GM18499 (cell line): ENCODE data around the gene ABCD2.
"Not testable (repeated sequence)": the region's sequence is repeated elsewhere in the genome, so short reads cannot be mapped to it uniquely, and the experiment has no call there.

ENCODE experiments used
- ATAC-seq: cut with Tn5 transposase; IDR thresholded peaks from one replicate; pipeline ENCODE4 v1.9.1; 2021; ENCODE audit warnings: moderate number of reproducible peaks; ENCODE audit not compliant: insufficient read depth, unreplicated experiment

The ABCD2 gene

DNA sequence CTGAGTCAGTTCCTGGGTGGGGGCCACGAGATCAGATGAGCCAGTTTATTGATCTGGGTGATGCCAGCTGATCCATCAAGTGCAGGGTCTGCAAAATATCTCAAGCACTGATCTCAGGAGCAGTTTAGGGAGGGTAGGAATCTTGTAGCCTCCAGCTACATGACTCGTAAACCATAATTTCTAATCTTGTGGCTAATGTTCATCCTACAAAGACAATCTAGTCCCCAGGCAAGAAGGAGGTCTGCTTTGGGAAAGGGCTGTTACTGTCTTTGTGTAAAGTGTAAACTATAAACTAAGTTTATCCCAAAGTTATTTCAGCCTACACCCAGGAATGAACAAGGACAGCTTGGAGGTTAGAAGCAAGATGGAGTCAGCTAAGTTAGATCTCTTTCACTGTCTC is 75.4 kb downstream of the ABCD2 start:
- ATAC-seq = not testable (repeated sequence)

DNA sequence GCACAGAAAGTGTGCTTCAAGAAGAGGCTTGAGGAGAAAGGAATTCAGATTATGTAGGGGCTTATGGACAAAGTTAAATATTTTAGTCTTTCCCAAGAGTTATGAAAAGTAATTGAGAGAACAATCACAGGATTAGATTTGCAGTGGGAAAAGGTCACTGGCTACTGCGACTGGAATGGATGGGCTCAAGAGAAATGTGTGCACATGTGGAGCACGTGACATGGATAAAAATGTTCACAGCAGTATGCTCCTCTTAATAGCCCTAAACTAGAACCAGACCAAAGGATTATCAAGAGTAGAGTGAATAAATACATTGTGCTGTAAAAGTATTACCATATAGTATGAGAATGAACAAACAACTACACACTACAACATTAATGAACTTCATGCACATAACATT is 78.1 kb downstream of the ABCD2 start:
- ATAC-seq = no peak

DNA sequence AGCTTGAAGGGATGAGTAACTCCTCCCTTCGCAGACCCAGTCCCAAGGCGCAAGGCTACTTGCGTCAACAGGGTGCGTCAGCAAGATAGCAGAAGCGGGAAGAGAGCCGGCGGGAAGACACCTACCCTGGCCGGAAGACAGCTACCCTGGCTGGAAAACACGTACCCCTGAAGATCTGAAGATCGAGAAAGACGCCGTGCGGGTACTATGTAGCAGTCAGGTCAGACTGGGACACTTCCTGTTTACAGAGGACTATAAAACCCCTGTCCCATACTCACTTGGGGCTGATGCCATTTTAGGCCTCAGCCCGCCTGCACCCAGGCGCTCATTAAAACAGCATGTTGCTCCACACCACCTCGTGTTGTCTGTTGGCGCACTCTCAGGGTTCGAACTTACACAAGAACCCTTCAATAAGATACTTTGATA is 80.9 kb downstream of the ABCD2 start:
- no peak for ATAC-seq

DNA sequence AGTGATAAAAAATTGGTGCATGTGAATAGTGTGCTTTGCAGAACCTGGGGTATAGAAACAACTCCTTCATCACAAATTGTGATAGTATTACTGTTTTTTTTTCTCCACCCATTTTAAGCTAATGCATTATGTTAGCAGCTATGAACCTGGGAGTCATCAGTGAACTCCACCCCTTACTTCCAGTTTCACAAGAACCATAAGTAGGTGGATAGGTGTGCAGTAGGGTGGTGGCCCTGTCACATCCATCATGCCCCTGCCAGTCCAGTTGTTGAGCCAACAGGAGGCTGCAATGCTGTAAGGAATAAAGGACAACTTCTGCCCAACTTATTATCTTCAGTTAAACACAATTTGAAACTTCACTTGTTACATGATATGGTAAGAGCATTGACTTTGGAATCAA is 85.7 kb downstream of the ABCD2 start:
- no peak for ATAC-seq

DNA sequence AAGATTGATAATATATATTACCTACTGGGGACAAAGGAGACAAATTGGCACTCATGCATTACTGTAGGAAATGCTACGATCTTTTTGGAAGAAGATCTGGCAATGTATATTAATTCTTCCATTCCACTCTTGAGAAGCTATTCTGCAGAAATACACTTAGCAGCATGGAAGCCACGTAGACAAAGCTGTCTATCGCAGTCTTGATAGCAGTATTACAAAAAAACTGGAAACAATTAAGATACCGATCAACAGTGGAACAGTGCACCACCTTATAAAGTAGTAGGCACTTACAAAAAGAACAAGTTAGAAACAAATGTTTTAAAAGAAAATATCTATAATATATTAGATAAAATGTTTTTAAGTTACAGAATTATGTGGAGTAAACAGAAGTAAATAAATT is 87.2 kb downstream of the ABCD2 start:
- ATAC-seq = no peak

DNA sequence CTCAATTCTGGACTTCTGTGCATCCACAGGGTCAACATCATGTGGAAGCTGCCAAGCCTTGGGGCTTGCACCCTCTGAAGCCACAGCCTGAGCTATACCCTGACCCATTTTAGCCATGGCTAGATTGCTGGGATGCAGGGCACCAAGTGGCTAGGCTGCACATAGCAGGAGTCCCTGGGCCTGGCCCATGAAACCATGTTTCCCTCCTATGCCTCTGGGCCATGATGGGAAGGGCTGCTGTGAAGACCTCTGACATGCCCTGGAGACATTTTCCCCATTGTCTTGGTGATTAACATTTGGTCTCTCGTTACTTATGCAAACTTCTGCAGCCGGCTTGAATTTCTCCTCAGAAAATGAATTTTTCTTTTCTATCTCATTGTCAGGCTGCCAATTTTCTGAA is 92.6 kb downstream of the ABCD2 start:
- ATAC-seq = no peak

DNA sequence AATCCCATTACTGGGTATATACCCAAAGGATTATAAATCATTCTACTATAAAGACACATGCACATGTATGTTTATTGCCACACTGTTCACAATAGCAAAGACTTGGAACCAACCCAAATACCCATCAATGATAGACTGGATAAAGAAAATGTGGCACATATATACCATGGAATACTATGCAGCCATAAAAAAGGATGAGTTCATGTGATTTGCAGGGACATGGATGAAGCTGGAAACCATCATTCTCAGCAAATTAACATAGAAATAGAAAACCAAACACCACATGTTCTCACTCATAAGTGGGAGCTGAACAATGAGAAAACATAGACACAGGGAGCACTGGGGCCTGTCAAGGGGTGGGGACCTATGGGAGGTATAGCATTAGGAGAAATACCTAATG is 97.4 kb downstream of the ABCD2 start:
- not testable (repeated sequence) for ATAC-seq

DNA sequence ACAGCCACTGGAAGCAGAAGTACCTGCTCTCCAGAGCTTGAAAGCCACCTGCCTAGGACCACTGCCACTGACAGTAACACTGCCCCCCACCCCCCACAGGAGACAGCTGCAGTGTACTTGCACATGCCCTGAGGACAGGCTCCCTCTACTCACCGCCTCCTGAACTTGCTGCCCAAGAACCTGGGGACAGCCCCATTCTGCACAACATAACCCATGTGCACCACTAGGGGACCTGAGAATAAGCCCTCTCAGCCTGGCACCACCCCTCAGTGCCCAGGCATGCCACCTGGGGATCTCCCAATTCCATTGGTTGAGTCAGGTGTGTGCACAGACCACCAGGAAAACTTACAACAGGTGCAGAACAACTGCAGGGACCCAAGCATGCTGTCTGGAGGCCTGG is 109.6 kb downstream of the ABCD2 start:
- no peak for ATAC-seq

DNA sequence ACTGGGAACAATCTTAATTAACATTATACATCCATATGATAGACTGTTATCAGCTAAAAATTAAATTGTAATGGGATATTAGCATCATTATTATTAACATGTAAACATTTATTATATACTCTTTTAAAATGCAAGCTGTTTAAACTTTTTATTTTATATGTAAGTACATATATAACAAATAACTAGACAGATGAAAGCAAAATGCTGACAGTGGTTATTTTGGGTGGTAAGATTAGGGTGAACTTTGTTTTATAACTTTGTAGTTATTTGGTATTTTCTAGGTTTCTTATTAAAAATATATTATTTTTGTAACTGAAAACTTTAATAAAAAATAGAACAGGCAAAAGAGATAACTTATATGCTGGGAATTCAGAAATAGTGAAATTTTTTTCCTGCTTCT is 114.0 kb downstream of the ABCD2 start:
- no peak for ATAC-seq

DNA sequence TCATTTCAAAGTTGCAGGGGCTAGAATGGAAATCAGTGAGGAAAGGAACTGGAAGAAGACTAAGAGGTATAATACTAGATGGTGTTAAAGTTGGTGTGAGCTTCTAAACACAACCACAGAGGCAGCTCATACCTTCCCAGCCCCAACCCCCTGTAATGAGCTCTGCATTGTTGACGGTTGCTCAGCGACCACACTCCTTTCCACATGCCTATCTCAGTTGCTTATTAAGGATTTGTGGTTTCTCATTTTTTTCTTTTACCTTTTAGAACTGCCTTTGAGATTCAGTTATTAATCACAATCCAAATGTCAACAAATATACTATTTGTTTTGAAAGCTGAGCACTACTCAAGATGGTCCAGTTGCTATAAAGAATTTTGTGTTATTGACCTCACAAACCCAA is 114.6 kb downstream of the ABCD2 start:
- ATAC-seq = no peak

DNA sequence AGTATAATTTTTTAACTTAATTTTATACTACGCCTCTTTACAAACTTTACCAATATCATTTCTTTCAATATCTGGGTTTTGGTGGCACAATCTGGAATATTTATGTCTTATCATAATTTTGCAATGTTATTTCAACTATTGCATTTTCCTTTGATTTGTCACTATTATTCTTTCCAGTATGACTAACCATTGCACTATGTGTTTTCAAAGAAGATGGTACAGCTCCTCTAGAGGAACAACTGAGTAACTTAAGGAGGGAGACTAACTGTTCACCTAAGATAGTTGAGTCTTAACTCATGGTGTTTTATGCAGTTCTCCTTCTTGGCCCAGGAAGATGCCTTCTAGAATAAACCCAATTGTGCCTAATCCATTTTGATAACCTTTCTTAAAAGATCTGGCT is 116.2 kb downstream of the ABCD2 start:
- no peak for ATAC-seq

DNA sequence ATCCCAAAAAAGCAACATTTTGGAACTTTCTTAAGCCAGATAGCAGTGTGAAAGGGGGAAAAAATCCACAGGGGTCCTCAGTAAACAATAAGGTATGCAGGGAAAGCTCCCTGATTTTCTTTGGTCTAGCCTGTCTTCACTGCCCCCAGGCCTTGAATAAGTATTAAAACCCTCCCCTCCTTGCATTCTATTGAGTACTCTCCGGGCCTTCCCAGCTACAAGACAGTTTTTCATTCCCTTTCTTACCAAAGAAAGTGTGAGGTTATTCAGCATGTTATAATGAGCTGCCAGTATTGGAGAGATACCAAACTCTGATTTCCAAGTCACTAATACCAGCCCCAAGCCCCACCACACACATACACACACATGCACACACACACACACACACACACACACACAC is 116.9 kb downstream of the ABCD2 start:
- ATAC-seq = no peak
